Vagina (tissue), 2 donors: ENCODE measurements around the gene LGALS12. TPM values are rescaled to one million over a fixed set of nuclear protein-coding genes. Genes with fewer than 3 reads are reported as not detected.

Experiments
- DNase-seq, 2 donors: peaks; one replicate each; pipeline ENCODE4 v3.0.0-alpha.2; 2017; ENCODE audit errors: extremely low spot score in 2 of 2
- H3K27ac ChIP-seq: fragments of 200-600 bp; sonication (generic); one replicate; pipeline ENCODE4 v1.5.1; 2019
- H3K27me3 ChIP-seq: fragments of 200-600 bp; sonication (generic); one replicate; pipeline ENCODE4 v1.5.1; 2019
- H3K36me3 ChIP-seq, 2 donors: fragments of 200-600 bp; sonication (generic); one replicate each; pipeline ENCODE4 v1.5.1; 2017 to 2019
- H3K4me1 ChIP-seq: fragments of 200-600 bp; sonication (generic); one replicate; pipeline ENCODE4 v1.5.1; 2019
- H3K4me3 ChIP-seq, 2 donors: fragments of 200-600 bp; sonication (generic); 1 replicate in 1 of 2; 2 replicates in 1 of 2; pipeline ENCODE4 v1.5.1; 2016 to 2019
- H3K9me3 ChIP-seq: fragments of 200-600 bp; sonication (generic); one replicate; pipeline ENCODE4 v1.5.1; 2019
- CTCF ChIP-seq, 3 experiments: fragments of 450-650 bp in 2 of 3; fragments of 200-600 bp in 1 of 3; sonication (generic) in 1 of 3; IDR thresholded peaks; one replicate each; pipeline ENCODE4 v1.5.1; 2017 to 2019; ENCODE audit warnings: antibody characterized with exemption in 3 of 3, mild to moderate bottlenecking in 2 of 3, moderate library complexity in 2 of 3
- POLR2A ChIP-seq, 2 donors: fragments of 450-650 bp; IDR thresholded peaks; one replicate each; pipeline ENCODE4 v1.6.1; 2017; ENCODE audit warnings: antibody characterized with exemption in 2 of 2, mild to moderate bottlenecking in 2 of 2, moderate library complexity in 2 of 2
- POLR2AphosphoS5 ChIP-seq, 2 donors: sonication (generic); formaldehyde crosslinking; IDR thresholded peaks; one replicate each; pipeline ENCODE4 v1.9.0; 2017; ENCODE audit warnings: antibody characterized with exemption in 2 of 2, mild to moderate bottlenecking in 2 of 2, low read depth in 1 of 2; ENCODE audit not compliant: insufficient read depth in 1 of 2
- intact Hi-C: fragments of 100-400 bp; cut with DNase I; formaldehyde crosslinking; loops from one replicate; pipeline ENCODE4 v1.15.1; 2023
- total RNA-seq: library from RNA; depleted of rRNA; stranded (reverse); fragments of >200 nt; gene quantifications from one replicate; pipeline ENCODE4 v1.2.3, GENCODE V29; 2016

Gene LGALS12
- total RNA-seq, 1 donor from 2014 or later = 2.7 TPM

- Histone ChIP-seq H3K4me3 (no peak overlapping the region), H3K36me3 (no peaks in the 10 kb centered on the region), H3K9me3 (no peaks in the 10 kb centered on the region), H3K4me1 (peaks cover 22% of the 10 kb centered on the region), H3K27ac (no peak overlapping the region), H3K27me3 (no peaks in the 10 kb centered on the region)
- TF ChIP-seq POLR2AphosphoS5 (IDR thresholded peaks at IDR 0.05; ENCODE audit: insufficient read depth in 1 of 2, low read depth in 1 of 2) (no peak), POLR2A (IDR thresholded peaks at IDR 0.05) (no peak), CTCF (IDR thresholded peaks at IDR 0.05) (no peak)
- intact Hi-C loops = no loop called here
- DNase-seq = no peak
Observed at GRCh38 chr11:63493127-63493526, 12.8 kb upstream of the LGALS12 start.

- H3K27me3 ChIP-seq = no peaks in the 10 kb centered on the region
- H3K27ac ChIP-seq = no peak overlapping the region
- no peaks in the 10 kb centered on the region for H3K36me3 ChIP-seq
- peaks cover 5% of the 10 kb centered on the region for H3K9me3 ChIP-seq
- no peak for DNase-seq
- TF ChIP-seq POLR2A (IDR thresholded peaks at IDR 0.05) (no peak), POLR2AphosphoS5 (IDR thresholded peaks at IDR 0.05; ENCODE audit: insufficient read depth in 1 of 2, low read depth in 1 of 2) (no peak), CTCF (IDR thresholded peaks at IDR 0.05) (no peak)
- intact Hi-C loops = no loop called here
- H3K4me1 ChIP-seq = peaks cover 19% of the 10 kb centered on the region
- no peak overlapping the region for H3K4me3 ChIP-seq
Observed at GRCh38 chr11:63494975-63495374, 10.9 kb upstream of the LGALS12 start.

GRCh38 chr11:63499874-63500273 is 6.0 kb upstream of the LGALS12 start:
- DNase-seq = no peak
- TF ChIP-seq POLR2AphosphoS5 (IDR thresholded peaks at IDR 0.05; ENCODE audit: insufficient read depth in 1 of 2, low read depth in 1 of 2) (no peak), POLR2A (IDR thresholded peaks at IDR 0.05) (no peak), CTCF (IDR thresholded peaks at IDR 0.05) (no peak)
- H3K36me3 ChIP-seq = no peaks in the 10 kb centered on the region
- no peaks in the 10 kb centered on the region for H3K4me1 ChIP-seq
- intact Hi-C loops = no loop called here
- no peak overlapping the region for H3K4me3 ChIP-seq
- H3K27me3 ChIP-seq = no peaks in the 10 kb centered on the region
- no peak overlapping the region for H3K27ac ChIP-seq
- peaks cover 9% of the 10 kb centered on the region for H3K9me3 ChIP-seq

GRCh38 chr11:63501236-63501635 is 4.6 kb upstream of the LGALS12 start:
- no peak for DNase-seq
- Histone ChIP-seq H3K27me3 (no peaks in the 10 kb centered on the region), H3K9me3 (peaks cover 9% of the 10 kb centered on the region), H3K4me1 (no peaks in the 10 kb centered on the region), H3K36me3 (no peaks in the 10 kb centered on the region), H3K27ac (no peak overlapping the region), H3K4me3 (no peak overlapping the region)
- intact Hi-C loops = no loop called here
- TF ChIP-seq CTCF (IDR thresholded peaks at IDR 0.05) (no peak), POLR2AphosphoS5 (IDR thresholded peaks at IDR 0.05; ENCODE audit: insufficient read depth in 1 of 2, low read depth in 1 of 2) (no peak), POLR2A (IDR thresholded peaks at IDR 0.05) (no peak)

- intact Hi-C loops = no loop called here
- H3K27ac ChIP-seq = no peak overlapping the region
- DNase-seq = no peak
- no peak overlapping the region for H3K4me3 ChIP-seq
- no peaks in the 10 kb centered on the region for H3K27me3 ChIP-seq
- TF ChIP-seq CTCF (IDR thresholded peaks at IDR 0.05) (no peak), POLR2A (IDR thresholded peaks at IDR 0.05) (no peak), POLR2AphosphoS5 (IDR thresholded peaks at IDR 0.05; ENCODE audit: insufficient read depth in 1 of 2, low read depth in 1 of 2) (no peak)
- no peaks in the 10 kb centered on the region for H3K4me1 ChIP-seq
- peaks cover 9% of the 10 kb centered on the region for H3K9me3 ChIP-seq
- H3K36me3 ChIP-seq = no peaks in the 10 kb centered on the region
Observed at GRCh38 chr11:63502252-63502820, 3.5 kb upstream of the LGALS12 start.
